Daoy (cell line): ENCODE results near the gene CRELD2. TPM values are rescaled to one million over a fixed set of nuclear protein-coding genes. Genes with fewer than 3 reads are reported as not detected.

Experiments used
- total RNA-seq: library from RNA; depleted of rRNA; stranded (reverse); fragments of >200 nt; shearing (Covaris generic); gene quantifications from 2 replicates; pipeline ENCODE4 v1.2.3, GENCODE V29; 2014; rRNA removed

CRELD2 gene
- total RNA-seq, 1 experiment from 2014 or later = 59.4 TPM

Other genes starting within 250 kb of the CRELD2 start
- gene BRD1, start 90.8 kb upstream of the CRELD2 start, total RNA-seq = 15.4 and 20.1 TPM in 2 replicates
- 10.6 and 12.1 TPM in 2 replicates for gene ZBED4, start 64.8 kb upstream of the CRELD2 start, total RNA-seq
- gene ALG12, start 196 bp upstream of the CRELD2 start, total RNA-seq = 12.6 and 16.3 TPM in 2 replicates
- gene PIM3, start 42.1 kb downstream of the CRELD2 start, total RNA-seq = 73.1 and 87.7 TPM in 2 replicates
- gene IL17REL, start 94.1 kb downstream of the CRELD2 start, total RNA-seq = not detected in 2 replicates
- not detected in 2 replicates for gene TTLL8, start 139.7 kb downstream of the CRELD2 start, total RNA-seq
- gene MLC1, start 166.8 kb downstream of the CRELD2 start, total RNA-seq = not detected in 2 replicates
- gene MOV10L1, start 171.4 kb downstream of the CRELD2 start, total RNA-seq = 0.11 TPM in 1 of 2 replicates, not detected in the other